Adrenal gland (tissue), 12 donors: ENCODE measurements around the gene CALHM4. TPM values are rescaled to one million over a fixed set of nuclear protein-coding genes. Genes with fewer than 3 reads are reported as not detected.

Experiments
- DNase-seq, 7 donors: peaks; one replicate each; pipeline ENCODE4 v3.0.0-alpha.2; 2019 to 2020
- H3K27ac ChIP-seq, 5 donors: fragments of 200-600 bp; sonication (generic) in 4 of 5; 1 replicate in 3 of 5; 2 replicates in 2 of 5; pipeline versions ENCODE4 v1.5.1 to v1.8.0; 2016 to 2020; ENCODE audit warnings: mild to moderate bottlenecking in 1 of 5
- H3K27me3 ChIP-seq: fragments of 200-600 bp; 2 replicates; pipeline ENCODE4 v1.8.0; 2021
- H3K36me3 ChIP-seq, 2 donors: fragments of 200-600 bp; replicated peaks in 1 of 2; 1 replicate in 1 of 2; 2 replicates in 1 of 2; pipeline versions ENCODE4 v1.5.1 to v1.8.0; 2018 to 2022
- H3K4me1 ChIP-seq, 2 donors: fragments of 200-600 bp; replicated peaks in 1 of 2; 1 replicate in 1 of 2; 2 replicates in 1 of 2; pipeline versions ENCODE4 v1.5.1 to v1.8.0; 2018 to 2021
- H3K4me3 ChIP-seq, 4 donors: fragments of 200-600 bp; sonication (generic) in 3 of 4; one replicate each; pipeline ENCODE4 v1.5.1; 2016 to 2018
- H3K9me3 ChIP-seq, 3 donors: fragments of 200-600 bp; sonication (generic) in 1 of 3; replicated peaks in 1 of 3; 1 replicate in 2 of 3; 2 replicates in 1 of 3; pipeline versions ENCODE4 v1.5.1 to v1.8.0; 2016 to 2021
- POLR2A ChIP-seq, 2 donors: fragments of 450-650 bp; IDR thresholded peaks; one replicate each; pipeline ENCODE4 v1.6.1; 2017; ENCODE audit warnings: antibody characterized with exemption in 2 of 2, mild to moderate bottlenecking in 2 of 2, moderate library complexity in 1 of 2
- WGBS, 4 donors: extraction: QIAGEN DNeasy Blood & Tissue Kit in 2 of 4; methylation state at CpG; one replicate each; pipeline versions ENCODE4 v1.1.5 to v1.1.7; 2013 to 2017; 5-methylcytosine and 5-hydroxymethylcytosine counted together
- intact Hi-C, 2 donors: fragments of 100-400 bp; cut with DNase I; formaldehyde crosslinking; loops; one replicate each; pipeline versions ENCODE4 v1.14.1 to v1.15.0; 2022 to 2023
- polyA plus RNA-seq, 3 donors: library from polyadenylated mRNA; stranded (reverse); fragments of 200-250 nt in 2 of 3; fragments of 350-450 nt in 1 of 3; fragmentation: Illumina TruSeq in 1 of 3; extraction: RNeasy Lipid Tissue Mini Kit (QIAGEN cat#74804) in 1 of 3; gene quantifications; one replicate each; pipeline ENCODE4 v1.2.3, GENCODE V29; 2013 to 2014
- total RNA-seq, 9 donors: library from RNA; depleted of rRNA in 4 of 9; stranded (reverse); fragments of >200 nt in 4 of 9; fragments of 120-200 nt in 1 of 9; fragmentation: NEBNext Ultra II Directional in 1 of 9; extraction: Animal tissue kit (Norgen Biotek cat#: 25700) in 1 of 9; gene quantifications; one replicate each; pipeline versions ENCODE4 v1.1.0 to v1.2.4, GENCODE V29; 2013 to 2023
- TF ChIP-seq, protein P1 (sequence below), 6 experiments: fragments of 450-650 bp in 4 of 6; fragments of 200-600 bp in 2 of 6; sonication (generic) in 1 of 6; IDR thresholded peaks; 1 replicate in 5 of 6; 2 replicates in 1 of 6; pipeline versions ENCODE4 v1.5.1 to v1.8.0; 2016 to 2021; ENCODE audit warnings: antibody characterized with exemption in 6 of 6, mild to moderate bottlenecking in 2 of 6, moderate library complexity in 1 of 6
- donor health status: healthy with polysubstance abuse.
- donor health status: Bipolar disorder and iron deficiency.
- donor health status: DM: yes; HTN: yes; CAD: no.
- donor health status: DM: no; HTN: no; CAD: no.
- donor health status: DM: no; HTN: no; CAD: no.
- donor health status: DM: yes; HTN: yes; CAD: no.

The CALHM4 gene
- total and polyA plus RNA-seq, 12 donors, result 0.28 TPM; not detected in 11

DNA sequence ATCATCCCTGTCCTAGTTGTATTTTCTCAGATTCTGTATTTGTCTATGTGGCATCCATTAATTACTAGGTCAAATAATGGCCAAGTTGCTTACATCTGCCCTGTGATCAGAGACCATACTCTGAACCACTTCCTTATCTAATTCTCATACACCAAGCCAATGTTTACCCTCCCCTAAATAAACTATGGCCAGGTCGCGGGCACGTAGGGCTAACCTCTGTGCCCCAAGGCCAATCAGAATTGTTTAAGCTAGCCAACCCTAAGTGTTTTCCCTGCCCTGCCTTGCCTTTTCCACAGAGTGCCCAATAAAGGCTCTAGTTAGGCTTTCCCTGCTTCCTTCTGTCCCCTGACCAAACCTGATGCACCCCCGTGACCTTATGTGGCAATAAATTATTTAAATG, 2.8 kb upstream of the CALHM4 start:
- intact Hi-C loops, result no loop called here
- 34 to 45% (median 37%) methylated on average over 4 of the region's 4 CpGs for WGBS, 4 donors
- Histone ChIP-seq H3K27me3 (no peaks in the 10 kb centered on the region), H3K36me3 (no peaks in the 10 kb centered on the region), H3K4me1 (no peaks in the 10 kb centered on the region), H3K9me3 (no peaks in the 10 kb centered on the region), H3K27ac (no peak overlapping the region), H3K4me3 (no peak overlapping the region)
- TF ChIP-seq, protein P1, sequence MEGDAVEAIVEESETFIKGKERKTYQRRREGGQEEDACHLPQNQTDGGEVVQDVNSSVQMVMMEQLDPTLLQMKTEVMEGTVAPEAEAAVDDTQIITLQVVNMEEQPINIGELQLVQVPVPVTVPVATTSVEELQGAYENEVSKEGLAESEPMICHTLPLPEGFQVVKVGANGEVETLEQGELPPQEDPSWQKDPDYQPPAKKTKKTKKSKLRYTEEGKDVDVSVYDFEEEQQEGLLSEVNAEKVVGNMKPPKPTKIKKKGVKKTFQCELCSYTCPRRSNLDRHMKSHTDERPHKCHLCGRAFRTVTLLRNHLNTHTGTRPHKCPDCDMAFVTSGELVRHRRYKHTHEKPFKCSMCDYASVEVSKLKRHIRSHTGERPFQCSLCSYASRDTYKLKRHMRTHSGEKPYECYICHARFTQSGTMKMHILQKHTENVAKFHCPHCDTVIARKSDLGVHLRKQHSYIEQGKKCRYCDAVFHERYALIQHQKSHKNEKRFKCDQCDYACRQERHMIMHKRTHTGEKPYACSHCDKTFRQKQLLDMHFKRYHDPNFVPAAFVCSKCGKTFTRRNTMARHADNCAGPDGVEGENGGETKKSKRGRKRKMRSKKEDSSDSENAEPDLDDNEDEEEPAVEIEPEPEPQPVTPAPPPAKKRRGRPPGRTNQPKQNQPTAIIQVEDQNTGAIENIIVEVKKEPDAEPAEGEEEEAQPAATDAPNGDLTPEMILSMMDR (IDR thresholded peaks at IDR 0.05), result no peak
- TF ChIP-seq POLR2A (IDR thresholded peaks at IDR 0.05), result no peak
- DNase-seq, result no peak

DNA sequence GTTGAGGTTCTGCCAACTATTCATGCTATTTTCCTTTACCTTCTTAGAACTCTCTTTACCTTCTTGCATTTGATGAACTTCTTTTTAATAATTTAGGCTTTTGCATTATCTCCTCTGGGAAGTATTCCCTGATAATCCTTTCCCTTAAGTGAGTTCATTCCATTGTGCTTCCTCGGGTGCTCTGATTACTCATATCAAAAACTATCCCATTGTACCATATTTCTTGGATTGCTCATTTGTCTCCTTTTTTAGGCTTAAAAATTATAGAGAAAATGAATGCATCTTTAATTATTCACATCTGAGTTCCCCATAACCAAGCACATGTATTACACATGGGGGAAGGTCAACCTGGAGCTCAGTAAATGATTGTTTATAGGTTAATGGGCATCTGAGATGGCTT, 2.5 kb downstream of the CALHM4 start:
- Histone ChIP-seq H3K27ac (no peak overlapping the region), H3K27me3 (no peaks in the 10 kb centered on the region), H3K9me3 (no peaks in the 10 kb centered on the region), H3K36me3 (no peaks in the 10 kb centered on the region), H3K4me3 (no peak overlapping the region), H3K4me1 (peaks cover 0 to 14% of the 10 kb centered on the region in 2 donors)
- no peak for DNase-seq
- TF ChIP-seq, protein P1 (IDR thresholded peaks at IDR 0.05), result no peak
- no peak for TF ChIP-seq POLR2A (IDR thresholded peaks at IDR 0.05)
- intact Hi-C loops, result no loop called here
- WGBS, 4 donors, result 69 to 88% (median 75%) methylated on average over 1 of the region's 1 CpG

DNA sequence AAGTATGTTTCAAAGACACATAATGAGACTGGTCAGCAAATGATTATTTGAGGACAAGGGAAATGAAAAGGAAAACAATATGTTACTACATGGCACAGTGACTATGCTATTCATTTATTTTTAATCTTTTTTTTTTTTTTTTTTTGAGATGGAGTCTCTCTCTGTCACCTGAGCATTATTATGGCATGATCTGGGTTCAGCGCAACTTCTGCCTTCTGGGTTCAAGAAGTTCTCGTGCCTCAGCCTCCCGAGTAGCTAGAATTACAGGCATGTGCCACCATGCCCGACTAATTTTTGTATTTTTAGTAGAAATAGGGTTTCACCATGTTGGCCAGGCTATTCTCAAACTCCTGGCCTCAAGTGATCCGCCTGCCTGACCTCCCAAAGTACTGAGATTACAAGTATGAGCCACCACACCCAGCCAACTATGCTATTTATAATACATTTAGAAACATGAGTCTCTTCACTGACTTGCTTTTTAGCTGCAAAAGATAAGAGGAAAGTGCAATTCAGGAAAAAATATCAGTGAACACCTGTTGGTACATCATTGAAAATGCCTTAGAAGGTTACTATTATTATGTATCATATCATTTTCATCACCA, 3.4 kb downstream of the CALHM4 start:
- Histone ChIP-seq H3K4me1 (peaks cover 0 to 14% of the 10 kb centered on the region in 2 donors), H3K36me3 (no peaks in the 10 kb centered on the region), H3K27me3 (no peaks in the 10 kb centered on the region), H3K27ac (no peak overlapping the region), H3K4me3 (no peak overlapping the region), H3K9me3 (no peaks in the 10 kb centered on the region)
- no peak for DNase-seq
- WGBS, 4 donors, result 87 to 97% (median 92%) methylated on average over 5 of the region's 5 CpGs
- intact Hi-C loops, result no loop called here
- TF ChIP-seq, protein P1 (IDR thresholded peaks at IDR 0.05), result no peak
- no peak for TF ChIP-seq POLR2A (IDR thresholded peaks at IDR 0.05)

DNA sequence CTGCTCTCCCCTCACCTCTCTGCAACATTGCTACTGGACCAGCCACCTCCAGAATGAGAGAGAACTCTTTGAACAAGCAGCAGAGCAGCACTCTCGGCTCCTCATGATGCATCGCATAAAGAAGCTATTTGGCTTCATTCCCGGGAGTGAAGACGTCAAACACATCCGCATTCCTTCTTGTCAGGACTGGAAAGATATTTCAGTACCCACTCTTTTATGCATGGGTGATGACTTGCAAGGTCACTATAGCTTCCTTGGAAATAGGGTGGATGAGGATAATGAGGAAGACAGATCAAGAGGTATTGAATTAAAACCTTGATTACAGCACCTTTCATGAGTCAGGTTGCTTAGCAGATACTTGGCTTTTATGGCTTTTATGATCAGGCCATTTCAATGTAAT, 4.3 kb downstream of the CALHM4 start:
- H3K27me3 ChIP-seq, result no peaks in the 10 kb centered on the region
- WGBS, 4 donors, result 14 to 30% (median 25%) methylated on average over 5 of the region's 5 CpGs
- no peak for TF ChIP-seq POLR2A (IDR thresholded peaks at IDR 0.05)
- TF ChIP-seq, protein P1 (IDR thresholded peaks at IDR 0.05), result no peak
- intact Hi-C loops, result no loop called here
- no peak overlapping the region for H3K4me3 ChIP-seq
- no peaks in the 10 kb centered on the region for H3K9me3 ChIP-seq
- peak; percentile 43 to 90 (median 78) for DNase-seq
- H3K27ac ChIP-seq, result peak overlapping the region in 1 of 5 donors; percentile 2
- H3K4me1 ChIP-seq, result peaks cover 0 to 15% of the 10 kb centered on the region in 2 donors
- no peaks in the 10 kb centered on the region for H3K36me3 ChIP-seq
